Sciatic nerve (tissue), 2 donors: Measurements from ENCODE around the gene VMP1. TPM values are rescaled to one million over a fixed set of nuclear protein-coding genes. Genes with fewer than 3 reads are reported as not detected.
"Not testable (repeated sequence)": the region's sequence is repeated elsewhere in the genome, so short reads cannot be mapped to it uniquely, and the experiment has no call there.

ENCODE experiments used
- ATAC-seq: fragments of 200-7000 bp; cut with Tn5 transposase; one replicate; pipeline ENCODE4 v1.9.1; 2020; ENCODE audit warnings: mild to moderate bottlenecking, moderate library complexity
- DNase-seq: peaks from one replicate; pipeline ENCODE4 v3.0.0-alpha.2; 2020; ENCODE audit warnings: low spot score
- intact Hi-C: fragments of 100-400 bp; cut with DNase I; formaldehyde crosslinking; loops from one replicate; pipeline ENCODE4 v1.14.2; 2022
- total RNA-seq: library from RNA; stranded (reverse); fragmentation: NEBNext Ultra II Directional; extraction: Animal tissue kit (Norgen Biotek cat#: 25700); gene quantifications from one replicate; pipeline ENCODE4 v1.2.1, GENCODE V29; 2021
- donor health status: DM: no; HTN: no; CAD: no.
- donor health status: DM: no; HTN: no; CAD: no.

The VMP1 gene
- total RNA-seq, 1 donor from 2014 or later = 236 TPM

DNA sequence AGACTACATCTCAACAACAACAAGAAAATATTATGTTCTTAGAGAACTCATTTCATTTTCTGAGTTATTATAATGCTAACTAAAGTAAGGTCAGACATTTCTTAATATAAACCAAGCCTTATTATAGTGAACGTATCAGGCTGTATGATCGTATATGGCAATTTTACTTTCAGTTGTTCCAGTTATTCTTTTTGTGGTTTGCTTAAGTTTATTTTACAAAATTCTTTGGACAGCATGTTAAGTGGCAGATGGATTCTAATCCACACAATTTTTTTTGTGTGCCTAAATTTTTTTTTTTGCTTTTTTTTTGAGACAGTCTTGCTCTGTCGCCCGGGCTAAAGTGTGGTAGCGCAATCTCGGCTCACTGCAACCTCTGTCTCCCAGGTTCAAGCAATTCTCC lies 59.0 kb downstream of the VMP1 start:
- ATAC-seq (no peak), DNase-seq (no peak)
- intact Hi-C loops = no loop called here

DNA sequence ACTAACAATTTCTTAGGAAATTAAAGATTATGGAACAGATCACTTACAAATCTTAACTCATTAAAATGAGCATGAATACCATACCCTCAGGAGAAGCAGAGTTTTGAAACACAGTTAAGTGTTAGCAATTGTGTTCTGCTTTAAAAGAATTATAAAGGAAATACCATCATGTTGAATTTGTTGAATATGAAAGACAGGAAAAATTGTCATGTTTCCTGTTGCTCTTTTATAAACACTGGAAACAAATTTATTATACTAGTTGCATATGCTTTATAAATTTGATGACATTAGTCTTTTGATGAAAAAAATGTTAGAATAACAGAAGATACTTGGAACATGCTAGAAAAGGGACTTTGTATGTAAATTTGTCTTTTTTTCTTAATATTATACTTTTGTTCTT lies 59.7 kb downstream of the VMP1 start:
- no peak for ATAC-seq
- intact Hi-C loops = no loop called here
- no peak for DNase-seq

DNA sequence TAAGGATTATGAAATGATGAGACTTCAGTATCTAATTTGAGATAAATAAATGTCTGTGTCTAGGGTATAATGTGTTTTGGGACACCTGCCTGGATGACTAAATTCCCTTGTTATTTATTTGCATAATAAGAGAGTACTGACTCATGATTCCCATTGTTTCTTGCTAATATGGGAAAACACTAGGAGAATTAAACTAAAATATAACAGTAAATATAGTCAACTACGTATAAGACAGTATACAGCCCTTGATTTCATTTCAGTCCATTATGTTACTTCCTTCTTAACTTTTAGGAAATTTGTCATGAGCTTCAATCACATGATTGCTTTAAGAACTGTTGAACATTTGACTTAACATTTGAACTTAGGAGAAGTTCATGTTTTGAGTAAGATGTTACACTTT lies 62.4 kb downstream of the VMP1 start:
- no peak for ATAC-seq
- intact Hi-C loops = no loop called here
- DNase-seq = no peak

DNA sequence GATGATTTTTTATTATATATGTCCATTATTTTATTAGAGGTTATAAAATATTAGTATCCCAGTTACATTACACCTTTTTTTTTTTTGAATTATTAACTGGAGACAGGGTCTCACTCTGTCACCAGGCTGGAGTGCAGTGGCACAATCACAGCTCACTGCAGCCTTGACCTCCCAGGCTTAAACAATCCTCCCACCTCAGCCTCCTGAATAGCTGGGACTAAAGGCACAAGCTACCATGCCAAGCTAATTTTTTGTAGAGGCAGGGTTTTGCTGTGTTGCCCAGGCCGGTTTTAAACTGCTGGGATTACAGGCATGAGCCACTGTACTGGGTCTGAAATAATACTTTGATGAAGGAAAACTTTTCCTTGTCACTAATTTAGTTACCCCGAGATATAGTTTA lies 63.6 kb downstream of the VMP1 start:
- no peak for ATAC-seq
- intact Hi-C loops = no loop called here
- no peak for DNase-seq

DNA sequence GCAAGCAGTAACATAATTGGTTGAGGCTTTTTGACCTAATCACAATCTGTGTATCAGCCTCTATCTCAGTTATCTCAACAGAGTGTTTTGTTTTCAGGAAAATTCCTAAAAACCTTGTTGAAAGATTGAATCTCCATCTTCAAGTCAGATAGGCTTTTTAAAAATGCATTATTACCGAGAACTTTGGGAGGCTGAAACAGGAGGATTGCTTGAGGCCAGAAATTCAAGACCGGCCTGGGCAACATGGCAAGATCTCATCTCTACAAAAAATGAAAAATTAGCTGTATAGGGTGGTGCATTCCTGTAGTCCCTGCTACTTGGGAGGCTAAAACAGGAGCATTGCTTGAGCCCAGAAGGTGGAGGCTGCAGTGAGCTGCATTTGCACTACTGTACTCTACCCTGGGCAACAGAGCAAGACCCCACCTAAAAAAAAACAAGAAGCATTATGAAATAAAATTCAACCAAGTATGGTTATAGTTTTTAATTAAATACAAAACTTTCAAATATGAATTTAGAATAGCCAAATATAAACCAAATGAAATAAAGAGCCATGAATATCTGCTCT lies 68.4 kb downstream of the VMP1 start:
- intact Hi-C loops = no loop called here

DNA sequence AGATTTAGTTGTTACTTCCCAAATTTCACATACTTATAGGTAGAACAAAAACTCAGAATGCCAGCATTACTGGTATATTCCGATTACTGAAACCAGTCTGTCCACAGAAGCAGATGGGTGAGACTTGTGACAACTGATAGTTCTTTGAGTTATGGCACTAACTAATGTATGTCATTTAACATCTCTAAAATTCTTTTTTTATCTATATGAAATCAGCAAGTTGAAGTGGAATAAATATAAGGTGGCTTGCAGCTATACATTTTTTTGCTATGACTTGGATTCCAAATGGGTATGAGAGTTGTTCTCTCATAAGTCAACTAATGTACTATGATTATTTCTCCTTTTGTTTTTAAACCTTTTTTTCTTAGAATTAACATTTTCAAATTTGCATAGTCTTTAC lies 69.1 kb downstream of the VMP1 start:
- no peak for DNase-seq
- intact Hi-C loops = no loop called here
- ATAC-seq = no peak

More for the DNA sequence above, 68.4 kb downstream of the VMP1 start:
- DNase-seq = no peak
- no peak for ATAC-seq

DNA sequence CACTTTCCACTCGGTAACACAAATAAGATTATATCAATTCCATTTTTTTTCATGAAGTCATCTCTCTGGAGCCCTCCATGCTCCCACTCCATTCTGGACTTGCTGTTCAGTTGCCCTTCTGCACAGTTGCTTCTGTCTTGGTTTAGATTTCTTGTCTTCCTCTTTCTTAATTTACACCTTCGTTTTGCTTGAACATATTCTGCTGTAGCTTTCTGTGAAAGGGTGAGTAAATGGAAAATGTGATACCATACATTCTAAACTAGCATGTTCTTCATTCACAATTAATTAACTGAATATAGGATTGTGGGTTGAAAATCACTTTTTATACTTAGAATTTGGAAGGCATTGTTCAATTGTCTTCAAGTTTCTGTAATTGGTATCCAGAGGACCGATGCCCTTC lies 69.6 kb downstream of the VMP1 start:
- no peak for DNase-seq
- no peak for ATAC-seq
- intact Hi-C loops = no loop called here

DNA sequence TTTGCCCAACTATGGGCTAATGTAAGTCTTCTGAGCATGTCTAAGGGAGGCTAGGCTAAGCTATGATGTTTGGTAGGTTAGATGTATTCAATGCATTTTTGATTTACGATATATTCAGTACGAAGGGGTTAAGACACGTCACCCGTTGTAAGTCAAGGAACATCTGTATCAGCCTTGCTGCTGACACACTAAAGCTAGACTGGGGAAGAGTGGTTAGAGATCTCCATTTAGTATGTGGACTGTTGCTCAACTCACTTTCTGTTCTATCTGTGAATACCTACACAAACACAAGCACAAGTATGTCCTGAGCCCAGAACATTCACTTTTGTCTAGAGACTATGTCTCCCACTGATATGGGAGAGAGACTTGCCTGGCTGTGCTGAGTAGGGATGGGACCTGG lies 71.5 kb downstream of the VMP1 start:
- DNase-seq = no peak
- intact Hi-C loops = no loop called here

DNA sequence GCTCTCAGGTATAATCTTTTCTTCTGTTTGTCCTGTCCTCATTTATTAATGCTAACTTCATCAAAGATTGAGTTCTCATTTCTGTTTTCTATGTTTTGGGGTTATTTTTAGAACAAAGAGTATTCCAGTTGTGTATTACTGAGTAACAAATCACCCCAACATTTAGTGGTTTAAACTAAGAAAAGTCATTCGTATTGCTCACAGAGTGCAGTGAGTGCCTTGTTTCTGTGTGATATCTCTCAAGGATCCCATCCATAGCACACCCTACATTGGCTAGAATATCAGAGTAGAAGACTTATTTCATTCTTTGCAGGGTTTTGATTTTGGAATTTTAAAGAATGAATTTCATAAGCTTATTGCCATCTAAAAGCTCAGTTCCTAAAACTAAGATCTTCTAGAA lies 72.1 kb downstream of the VMP1 start:
- DNase-seq = no peak
- ATAC-seq = no peak
- intact Hi-C loops = no loop called here

More for the DNA sequence above, 71.5 kb downstream of the VMP1 start:
- ATAC-seq = no peak

DNA sequence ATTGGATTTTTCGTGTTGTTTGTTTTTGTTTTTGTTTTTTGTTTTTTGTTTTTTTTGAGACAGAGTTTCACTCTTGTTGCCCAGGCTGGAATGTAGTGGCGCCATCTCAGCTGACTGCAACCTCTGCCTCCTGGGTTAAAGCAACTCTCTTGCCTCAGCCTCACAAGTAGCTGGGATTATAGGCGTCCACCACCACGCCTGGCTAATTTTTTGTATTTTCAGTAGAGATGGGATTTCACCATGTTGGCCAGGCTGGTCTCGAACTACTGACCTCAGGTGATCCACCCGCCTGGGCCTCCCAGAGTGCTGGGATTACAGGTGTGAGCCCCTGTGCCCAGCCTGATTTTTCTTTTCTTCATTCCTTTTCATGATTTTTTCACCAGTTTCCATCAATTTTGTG lies 73.1 kb downstream of the VMP1 start:
- intact Hi-C loops, DNase-seq, ATAC-seq: not testable (repeated sequence)

DNA sequence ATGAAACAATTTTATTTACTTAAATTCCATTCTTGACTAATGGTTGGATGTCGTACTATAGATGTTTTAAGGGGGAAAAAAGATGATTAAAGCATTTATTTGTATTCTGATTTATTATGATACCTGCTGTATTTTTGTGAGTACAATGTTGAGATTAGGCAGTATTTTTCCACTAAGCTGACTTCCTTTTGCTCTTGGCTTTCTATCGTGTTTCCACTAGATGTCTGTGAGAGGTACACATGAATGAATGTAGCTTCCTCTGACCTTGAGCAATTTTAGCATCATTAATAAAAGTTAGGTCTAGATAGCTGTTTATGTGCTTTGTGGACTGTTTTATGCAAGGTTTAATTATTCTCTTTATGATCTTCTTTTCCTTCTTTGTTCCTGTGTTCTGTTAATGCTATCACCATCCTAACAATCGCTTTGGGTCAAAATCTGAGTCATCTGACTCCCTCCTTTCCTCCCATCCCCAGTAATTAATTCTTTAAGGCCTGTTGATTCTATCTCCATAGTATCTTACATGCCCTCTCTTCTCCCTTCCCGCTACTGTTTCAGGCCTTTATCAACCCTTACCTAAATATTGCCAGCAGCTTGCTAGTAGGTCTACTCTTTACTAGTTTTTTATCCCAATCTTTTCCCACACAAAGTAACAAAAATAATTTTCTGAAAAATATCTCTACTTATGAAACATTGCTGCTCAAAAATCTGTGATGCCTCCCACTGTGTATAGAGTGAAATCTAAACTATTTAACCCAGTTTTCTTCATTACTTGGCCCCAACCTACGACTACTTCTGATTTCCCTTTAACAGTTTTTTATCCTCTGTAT lies 76.0 kb downstream of the VMP1 start:
- ATAC-seq = no peak
- intact Hi-C loops = no loop called here
- DNase-seq = no peak

DNA sequence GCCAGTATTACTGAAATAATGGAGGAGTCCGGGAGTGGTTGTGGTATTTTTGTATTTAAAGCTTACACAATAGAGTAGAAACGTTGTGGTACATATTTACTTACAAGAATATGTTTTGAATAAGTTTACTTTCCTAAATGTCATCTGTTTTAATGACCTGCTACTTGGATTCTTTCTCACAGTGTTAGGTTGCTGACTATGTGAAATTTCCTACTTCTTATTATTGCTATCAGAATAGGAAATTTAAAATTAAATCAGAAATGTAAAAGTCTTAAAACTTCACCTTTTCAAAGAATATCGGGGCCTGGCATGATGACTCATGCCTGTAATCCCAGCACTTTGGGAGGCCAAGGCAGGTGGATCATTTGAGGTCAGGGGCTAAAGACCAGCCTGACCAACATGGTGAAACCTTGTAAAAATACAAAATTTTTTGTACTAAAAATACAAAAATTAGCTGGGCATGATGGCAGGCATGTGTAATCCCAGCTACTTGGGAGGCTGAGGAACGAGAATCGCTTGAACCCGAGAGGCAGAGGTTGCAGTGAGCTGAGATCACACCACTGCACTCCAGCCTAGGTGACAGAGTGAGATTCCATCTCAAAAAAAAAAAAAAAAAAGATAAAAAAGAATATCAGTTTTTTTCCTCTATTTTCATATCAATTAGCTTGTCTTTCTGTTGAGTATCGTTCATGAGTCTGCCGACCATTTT lies 77.8 kb downstream of the VMP1 start:
- DNase-seq = no peak
- intact Hi-C loops = no loop called here
- no peak for ATAC-seq

DNA sequence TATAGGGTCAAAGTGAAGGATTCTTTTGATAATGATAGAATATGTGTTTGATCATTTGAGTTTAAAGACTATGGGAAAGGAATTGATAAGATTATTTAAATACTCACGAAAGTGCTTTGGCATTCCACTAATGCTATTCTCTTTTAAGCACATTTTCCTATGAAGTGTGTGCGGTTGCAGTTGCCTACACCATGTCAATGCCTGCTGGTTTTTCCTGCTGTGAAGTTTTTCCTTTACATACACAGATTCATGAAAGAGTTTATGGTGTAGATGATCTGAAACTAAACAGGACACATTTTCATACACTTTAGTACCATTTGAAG lies 78.7 kb downstream of the VMP1 start:
- intact Hi-C loops = no loop called here
- DNase-seq (no peak), ATAC-seq (no peak)

DNA sequence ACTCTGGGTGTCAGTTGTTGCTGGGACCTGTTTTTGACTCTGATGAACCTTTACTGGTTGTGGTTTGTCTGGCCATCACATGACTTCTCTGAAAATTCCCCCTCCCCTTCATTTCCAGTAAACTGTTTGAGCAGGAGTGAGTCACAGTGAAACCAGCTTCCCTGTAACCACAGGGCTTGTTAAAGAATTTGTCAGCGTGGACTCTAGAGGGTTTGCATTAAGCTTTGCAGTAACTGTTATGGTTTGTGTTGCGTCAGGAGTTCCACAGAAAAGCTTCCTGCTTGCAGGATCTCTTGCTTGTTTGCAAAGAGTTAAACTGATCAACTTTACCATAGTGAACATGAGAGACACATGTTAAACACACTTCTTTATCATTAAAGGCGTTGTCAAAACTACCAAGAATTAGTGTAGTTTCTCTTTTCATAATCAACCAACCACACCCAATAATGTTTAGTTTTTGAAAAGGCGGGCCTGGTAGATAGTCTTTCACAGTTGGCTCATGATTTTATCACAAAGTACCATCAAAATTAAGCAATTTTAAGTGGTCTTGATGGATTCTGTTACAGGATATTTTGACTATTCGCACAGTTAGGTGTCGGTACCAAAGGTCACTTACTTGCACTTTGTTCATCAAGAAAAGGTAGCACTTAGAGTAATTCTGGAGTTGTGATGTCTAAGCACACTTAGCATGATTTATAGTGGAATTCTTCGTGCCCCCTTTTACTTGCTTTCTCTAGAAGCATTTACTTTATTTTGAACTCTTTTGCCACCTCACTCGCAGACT lies 79.3 kb downstream of the VMP1 start:
- intact Hi-C loops = no loop called here
- ATAC-seq = peak; percentile 87
- DNase-seq = no peak

DNA sequence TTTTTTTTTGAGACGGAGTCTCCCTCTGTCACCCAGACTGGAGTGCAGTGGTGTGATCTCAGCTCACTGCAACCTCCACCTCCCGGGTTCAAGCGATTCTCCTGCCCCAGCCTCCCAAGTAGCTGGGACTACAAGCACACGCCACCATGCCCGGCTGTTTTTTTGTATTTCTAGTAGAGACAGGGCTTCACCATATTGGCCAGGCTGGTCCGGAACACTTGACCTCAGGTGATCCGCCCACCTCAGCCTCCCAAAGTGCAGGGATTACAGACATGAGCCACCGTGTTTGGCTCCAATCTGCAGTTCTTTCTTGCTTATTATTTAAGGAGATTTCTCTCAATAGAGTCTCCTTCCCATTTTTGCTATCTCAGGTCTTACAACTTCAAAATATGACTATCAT lies 82.4 kb downstream of the VMP1 start:
- ATAC-seq, DNase-seq, intact Hi-C loops: not testable (repeated sequence)

DNA sequence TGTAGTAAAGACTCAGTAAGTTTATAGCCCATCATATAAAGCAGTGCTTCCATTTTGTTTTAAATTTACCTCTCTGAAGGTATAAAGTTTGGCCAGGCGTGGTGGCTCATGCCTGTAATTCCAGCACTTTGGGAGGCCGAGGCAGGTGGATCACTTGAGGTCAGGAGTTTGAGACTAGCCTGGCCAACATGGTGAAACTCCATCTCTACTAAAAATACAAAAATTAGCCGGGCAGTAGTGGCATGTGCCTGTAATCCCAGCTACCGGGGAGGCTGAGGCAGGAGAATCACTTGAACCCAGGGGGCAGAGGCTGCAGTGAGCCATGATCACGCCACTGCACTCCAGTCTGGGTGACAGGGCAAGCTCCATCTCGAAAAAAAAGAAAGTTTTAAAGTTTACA lies 83.0 kb downstream of the VMP1 start:
- intact Hi-C loops, ATAC-seq, DNase-seq: not testable (repeated sequence)

DNA sequence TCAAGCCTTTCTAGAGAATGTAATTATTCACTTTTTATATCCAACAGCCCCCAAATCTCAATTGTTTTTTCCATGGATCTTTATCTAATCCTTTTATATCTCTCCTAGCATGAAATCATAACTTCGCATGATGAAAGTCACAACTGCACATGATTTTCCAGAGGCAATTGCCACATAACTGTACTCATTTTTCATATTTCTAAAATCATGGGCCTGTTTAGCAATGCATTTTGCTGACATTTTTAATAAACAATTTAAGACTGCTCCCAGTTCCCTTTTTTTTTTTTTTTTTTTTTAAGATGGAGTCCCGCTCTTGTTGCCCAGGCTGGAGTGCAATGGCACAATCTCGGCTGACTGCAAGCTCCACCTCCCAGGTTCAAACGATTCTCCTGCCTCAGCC lies 83.5 kb downstream of the VMP1 start:
- DNase-seq (no peak), ATAC-seq (peak; percentile 45)
- intact Hi-C loops = no loop called here

DNA sequence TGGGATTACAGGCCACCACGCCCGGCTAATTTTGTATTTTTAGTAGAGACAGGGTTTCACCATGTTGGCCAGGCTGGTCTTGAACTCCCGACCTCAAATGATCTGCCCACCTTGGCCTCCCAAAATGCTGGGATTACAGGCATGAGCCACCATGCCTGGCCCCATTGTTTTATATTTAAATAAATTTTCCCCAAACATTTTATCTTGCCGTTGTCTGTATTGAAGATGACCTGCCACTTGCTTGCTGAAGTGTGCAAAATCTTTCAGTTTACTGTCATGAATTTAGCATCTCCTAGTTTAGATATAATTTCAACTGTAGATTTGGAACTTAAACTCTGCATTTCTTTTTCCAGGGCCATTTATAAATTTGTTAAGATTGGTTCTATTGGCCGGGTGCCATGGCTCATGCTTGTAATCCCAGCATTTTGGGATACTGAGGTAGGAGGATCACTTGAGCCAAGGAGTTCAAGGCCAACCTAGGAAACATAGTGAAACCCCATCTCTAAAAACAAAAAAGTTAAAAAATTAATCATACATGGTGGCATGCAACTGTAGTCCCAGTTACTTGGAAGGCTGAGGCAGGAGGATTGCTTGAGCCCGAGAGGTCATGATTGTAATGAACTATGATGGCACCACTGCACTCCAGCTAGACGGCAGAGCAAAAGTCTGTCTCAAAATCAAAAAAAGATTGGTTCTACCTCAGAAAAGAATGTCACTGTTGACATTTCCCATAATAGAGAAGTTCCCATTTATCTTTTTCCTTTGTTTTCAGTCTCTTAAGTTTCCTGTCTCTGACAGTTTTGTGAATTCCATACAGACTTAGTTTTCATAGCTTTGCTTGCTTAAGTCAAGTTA lies 84.4 kb downstream of the VMP1 start:
- no peak for ATAC-seq
- no peak for DNase-seq
- intact Hi-C loops = no loop called here

DNA sequence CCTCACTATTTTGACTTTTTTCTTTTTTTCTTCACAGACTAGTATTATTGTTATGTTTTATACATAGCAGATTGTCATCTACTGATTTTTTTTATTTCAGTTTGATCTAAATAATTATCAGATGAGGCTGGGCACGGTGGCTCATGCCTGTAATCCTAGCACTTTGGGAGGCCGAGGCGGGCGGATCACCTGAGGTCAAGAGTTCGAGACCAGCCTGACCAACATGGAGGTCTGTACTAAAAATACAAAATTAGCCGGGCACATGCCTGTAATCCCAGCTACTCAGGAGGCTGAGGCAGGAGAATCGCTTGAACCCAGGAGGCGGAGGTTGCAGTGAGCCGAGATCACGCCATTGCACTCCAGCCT lies 85.0 kb downstream of the VMP1 start:
- ATAC-seq, intact Hi-C loops, DNase-seq: not testable (repeated sequence)
